ENCODE measurements around the gene ARL15.

- no peak for TF ChIP-seq PRMT5 (CRISPR knock-in tag; IDR thresholded peaks at IDR 0.05)
- TF ChIP-seq E2F5 (CRISPR knock-in tag; IDR thresholded peaks at IDR 0.05), result no peak
- no peak for TF ChIP-seq CTCF (IDR thresholded peaks at IDR 0.05 in 2 of 3, conservative IDR thresholded peaks at IDR 0.05 in 1 of 3; ENCODE audit: insufficient read depth in 2 of 3, low read depth in 1 of 3, low read length in 3 of 3)
- TF ChIP-seq ZFPM2 (CRISPR knock-in tag; IDR thresholded peaks at IDR 0.05), result no peak
- no peak for TF ChIP-seq ATF2 (CRISPR knock-in tag; IDR thresholded peaks at IDR 0.05)
- no peak for TF ChIP-seq MAFK (IDR thresholded peaks at IDR 0.05; ENCODE audit: low read length)
- no peak for TF ChIP-seq POLR2G (IDR thresholded peaks at IDR 0.05; ENCODE audit: low read depth, low read length)
- TF ChIP-seq ZNF140 (CRISPR knock-in tag; IDR thresholded peaks at IDR 0.05), result no peak
- TF ChIP-seq CBX5 (IDR thresholded peaks at IDR 0.05; ENCODE audit: borderline replicate concordance, low read depth), result no peak
Measured at GRCh38 chr5:53927668-53928247, 382.6 kb downstream of the ARL15 start.

All from K562 (cell line).